Femur (tissue), 1 donor: Measurements from ENCODE around the gene CLIC3.
"Not testable (repeated sequence)": the region's sequence is repeated elsewhere in the genome, so short reads cannot be mapped to it uniquely, and the experiment has no call there.

Experiments
- DNase-seq: peaks from one replicate; pipeline ENCODE4 v3.0.0-alpha.2; 2017

CLIC3 gene

GRCh38 chr9:137016436-137016835, 20.1 kb upstream of the CLIC3 start:
- no peak for DNase-seq

- no peak for DNase-seq
Measured at GRCh38 chr9:137015976-137016375, 19.6 kb upstream of the CLIC3 start.

GRCh38 chr9:137015540-137015930, 19.2 kb upstream of the CLIC3 start:
- no peak for DNase-seq

GRCh38 chr9:137014776-137015539, 18.6 kb upstream of the CLIC3 start:
- DNase-seq, result no peak

GRCh38 chr9:137014166-137014565, 17.8 kb upstream of the CLIC3 start:
- no peak for DNase-seq

- no peak for DNase-seq
Measured at GRCh38 chr9:137013571-137013940, 17.2 kb upstream of the CLIC3 start.

- DNase-seq, result no peak
Measured at GRCh38 chr9:137012694-137013570, 16.6 kb upstream of the CLIC3 start.

- DNase-seq, result no peak
Measured at GRCh38 chr9:137011907-137012675, 15.7 kb upstream of the CLIC3 start.

- no peak for DNase-seq
Measured at GRCh38 chr9:137011156-137011555, 14.8 kb upstream of the CLIC3 start.

GRCh38 chr9:137009938-137010732, 13.8 kb upstream of the CLIC3 start:
- DNase-seq, result no peak

- DNase-seq, result no peak
Measured at GRCh38 chr9:137009217-137009616, 12.8 kb upstream of the CLIC3 start.

GRCh38 chr9:137008312-137008711, 11.9 kb upstream of the CLIC3 start:
- no peak for DNase-seq

- no peak for DNase-seq
Measured at GRCh38 chr9:137007816-137008270, 11.5 kb upstream of the CLIC3 start.

GRCh38 chr9:137007108-137007815, 10.9 kb upstream of the CLIC3 start:
- DNase-seq, result no peak

- no peak for DNase-seq
Measured at GRCh38 chr9:137006116-137007003, 10.0 kb upstream of the CLIC3 start.

- DNase-seq, result not testable (repeated sequence)
Measured at GRCh38 chr9:137004285-137004684, 7.9 kb upstream of the CLIC3 start.

- DNase-seq, result no peak
Measured at GRCh38 chr9:137002646-137003041, 6.3 kb upstream of the CLIC3 start.

- no peak for DNase-seq
Measured at GRCh38 chr9:137001857-137002645, 5.7 kb upstream of the CLIC3 start.

- DNase-seq, result no peak
Measured at GRCh38 chr9:137000177-137000930, 4.0 kb upstream of the CLIC3 start.
